Body of pancreas (tissue), 4 donors: ENCODE results near the gene GAD2. TPM values are rescaled to one million over a fixed set of nuclear protein-coding genes. Genes with fewer than 3 reads are reported as not detected.

Source experiments
- ATAC-seq: fragments of 150-250 bp; one replicate; pipeline ENCODE4 v1.9.1; 2016
- DNase-seq, 4 donors: peaks; one replicate each; pipeline ENCODE4 v3.0.0-alpha.2; 2019
- H3K27ac ChIP-seq, 4 donors: fragments of 200-600 bp; sonication (generic); 1 replicate in 3 of 4; 2 replicates in 1 of 4; pipeline versions ENCODE4 v1.5.1 to v1.6.1; 2016 to 2019; ENCODE audit warnings: mild to moderate bottlenecking in 1 of 4, mixed read lengths in 1 of 4, moderate library complexity in 1 of 4
- H3K27me3 ChIP-seq, 2 donors: fragments of 200-600 bp; sonication (generic); one replicate each; pipeline ENCODE4 v1.6.0; 2016; ENCODE audit warnings: mild to moderate bottlenecking in 1 of 2
- H3K36me3 ChIP-seq, 2 donors: fragments of 200-600 bp; sonication (generic); replicated peaks in 1 of 2; 2 replicates each; pipeline ENCODE4 v1.5.1; 2016; ENCODE audit warnings: low read depth in 2 of 2; ENCODE audit not compliant: insufficient read depth in 1 of 2
- H3K4me1 ChIP-seq: fragments of 200-600 bp; sonication (generic); one replicate; pipeline ENCODE4 v1.6.0; 2016
- H3K4me3 ChIP-seq, 2 donors: fragments of 200-600 bp; sonication (generic); 1 replicate in 1 of 2; 2 replicates in 1 of 2; pipeline ENCODE4 v1.5.1; 2016 to 2019
- H3K9me3 ChIP-seq, 3 donors: fragments of 200-600 bp; sonication (generic); 1 replicate in 2 of 3; 2 replicates in 1 of 3; pipeline ENCODE4 v1.5.1; 2016
- CTCF ChIP-seq, 7 experiments: fragments of 450-650 bp in 4 of 7; fragments of 200-600 bp in 3 of 7; sonication (generic) in 3 of 7; IDR thresholded peaks; one replicate each; pipeline ENCODE4 v1.5.1; 2016 to 2019; ENCODE audit warnings: antibody characterized with exemption in 7 of 7
- POLR2A ChIP-seq, 3 donors: fragments of 450-650 bp; IDR thresholded peaks; one replicate each; pipeline ENCODE4 v1.6.1; 2016; ENCODE audit warnings: antibody characterized with exemption in 3 of 3, mild to moderate bottlenecking in 2 of 3
- WGBS, 2 donors: methylation state at CpG; one replicate each; pipeline ENCODE4 v1.1.5; 2017; 5-methylcytosine and 5-hydroxymethylcytosine counted together
- intact Hi-C: fragments of 100-400 bp; cut with DNase I; formaldehyde crosslinking; loops from one replicate; pipeline ENCODE4 v1.15.1; 2023
- total RNA-seq, 2 donors: library from RNA; depleted of rRNA; stranded (reverse); fragments of >200 nt; gene quantifications; one replicate each; pipeline ENCODE4 v1.1.0, GENCODE V29; 2016

The GAD2 gene
- total RNA-seq, 2 donors from 2014 or later, result 4.3 to 11.7 TPM

GRCh38 chr10:26331371-26331770 is 114.8 kb downstream of the GAD2 start:
- Histone ChIP-seq H3K9me3 (no peaks in the 10 kb centered on the region), H3K4me1 (peaks cover 18% of the 10 kb centered on the region), H3K27me3 (no peaks in the 10 kb centered on the region), H3K4me3 (no peak overlapping the region), H3K27ac (peak overlapping the region in 2 of 4 donors; percentile 24 to 48), H3K36me3 (no peaks in the 10 kb centered on the region)
- intact Hi-C loops, result no loop called here
- WGBS, 2 donors, result 28 to 36% methylated on average over 3 of the region's 3 CpGs
- DNase-seq, result no peak
- no peak for TF ChIP-seq POLR2A (IDR thresholded peaks at IDR 0.05)
- TF ChIP-seq CTCF (IDR thresholded peaks at IDR 0.05), result no peak
- peak; percentile 48 for ATAC-seq

GRCh38 chr10:26334232-26334931 is 117.8 kb downstream of the GAD2 start:
- Histone ChIP-seq H3K9me3 (no peaks in the 10 kb centered on the region), H3K4me3 (no peak overlapping the region), H3K4me1 (peaks cover 18% of the 10 kb centered on the region), H3K36me3 (no peaks in the 10 kb centered on the region), H3K27me3 (no peaks in the 10 kb centered on the region), H3K27ac (no peak overlapping the region)
- DNase-seq (no peak), ATAC-seq (no peak)
- intact Hi-C loops, result no loop called here
- TF ChIP-seq POLR2A (IDR thresholded peaks at IDR 0.05), result no peak
- TF ChIP-seq CTCF (IDR thresholded peaks at IDR 0.05), result no peak
- 42 to 54% methylated on average over 4 of the region's 4 CpGs for WGBS, 2 donors

- peak; percentile 74 for ATAC-seq
- H3K4me1 ChIP-seq, result peaks cover 18% of the 10 kb centered on the region
- WGBS, 2 donors, result 10 to 12% methylated on average over 6 to 7 of the region's 7 CpGs
- no peaks in the 10 kb centered on the region for H3K27me3 ChIP-seq
- H3K9me3 ChIP-seq, result peaks cover 0 to 5% (median 0%) of the 10 kb centered on the region in 3 donors
- intact Hi-C loops, result no loop called here
- H3K36me3 ChIP-seq, result no peaks in the 10 kb centered on the region
- no peak overlapping the region for H3K27ac ChIP-seq
- no peak for TF ChIP-seq POLR2A (IDR thresholded peaks at IDR 0.05)
- TF ChIP-seq CTCF (IDR thresholded peaks at IDR 0.05), result peak; percentile 27 to 86 (median 74)
- DNase-seq, result peak; percentile 37 to 63 (median 41)
- no peak overlapping the region for H3K4me3 ChIP-seq
These were observed 118.5 kb downstream of the GAD2 start for GRCh38 chr10:26334932-26335573.

GRCh38 chr10:26335574-26336093 is 119.1 kb downstream of the GAD2 start:
- Histone ChIP-seq H3K27ac (no peak overlapping the region), H3K27me3 (no peaks in the 10 kb centered on the region), H3K4me1 (peaks cover 17% of the 10 kb centered on the region), H3K36me3 (no peaks in the 10 kb centered on the region), H3K4me3 (no peak overlapping the region), H3K9me3 (peaks cover 0 to 5% (median 0%) of the 10 kb centered on the region in 3 donors)
- TF ChIP-seq CTCF (IDR thresholded peaks at IDR 0.05), result no peak
- no peak for TF ChIP-seq POLR2A (IDR thresholded peaks at IDR 0.05)
- ATAC-seq (no peak), DNase-seq (no peak)
- WGBS, 2 donors, result 46 to 50% methylated on average over 6 of the region's 6 CpGs
- intact Hi-C loops, result no loop called here
